SK-N-MC (cell line): ENCODE data around the gene LRBA.

Experiments used
- EZH2 ChIP-seq: fragments of 200-600 bp; sonication (generic); IDR thresholded peaks from one replicate; pipeline ENCODE4 v1.6.1; 2017; ENCODE audit warnings: antibody characterized with exemption
- POLR2AphosphoS5 ChIP-seq: IDR thresholded peaks from 2 replicates; pipeline ENCODE4 v1.6.1; 2012; ENCODE audit warnings: mild to moderate bottlenecking, low read depth, low read length, borderline replicate concordance

GRCh38 chr4:150451883-150452282 is 563.2 kb downstream of the LRBA start:
- TF ChIP-seq EZH2 (no peak), POLR2AphosphoS5 (no peak)
